Liver (tissue), 9 donors: ENCODE measurements around the gene CAPN1. TPM values are rescaled to one million over a fixed set of nuclear protein-coding genes. Genes with fewer than 3 reads are reported as not detected.
"Not testable (repeated sequence)": the region's sequence is repeated elsewhere in the genome, so short reads cannot be mapped to it uniquely, and the experiment has no call there.

ENCODE experiments used
- DNase-seq: peaks from one replicate; pipeline ENCODE4 v3.0.0-alpha.2; 2017; ENCODE audit warnings: low spot score
- H3K27ac ChIP-seq, 2 donors: one replicate each; pipeline ENCODE4 v1.7.0; 2013; ENCODE audit warnings: inconsistent platforms in 2 of 2, low read length in 2 of 2, control low read depth in 1 of 2, low read depth in 1 of 2, mild to moderate bottlenecking in 1 of 2
- H3K27me3 ChIP-seq, 4 donors: one replicate each; pipeline versions ENCODE4 v1.6.1 to v1.7.0; 2013; ENCODE audit warnings: low read length in 3 of 4, inconsistent platforms in 1 of 4, mild to moderate bottlenecking in 1 of 4, moderate library complexity in 1 of 4; ENCODE audit not compliant: control insufficient read depth in 4 of 4, insufficient read depth in 4 of 4
- H3K36me3 ChIP-seq, 4 donors: one replicate each; pipeline versions ENCODE4 v1.6.1 to v1.7.0; 2013; ENCODE audit warnings: low read length in 3 of 4, mild to moderate bottlenecking in 3 of 4, low read depth in 1 of 4, moderate library complexity in 1 of 4; ENCODE audit not compliant: control insufficient read depth in 4 of 4, insufficient read depth in 3 of 4
- H3K4me1 ChIP-seq, 4 donors: one replicate each; pipeline versions ENCODE4 v1.6.1 to v1.7.0; 2013; ENCODE audit warnings: low read length in 3 of 4, mild to moderate bottlenecking in 3 of 4, moderate library complexity in 1 of 4; ENCODE audit not compliant: control insufficient read depth in 4 of 4, insufficient read depth in 4 of 4
- H3K4me3 ChIP-seq, 3 donors: one replicate each; pipeline versions ENCODE4 v1.6.1 to v1.7.0; 2013; ENCODE audit warnings: low read length in 3 of 3, control low read depth in 1 of 3, low read depth in 1 of 3, mild to moderate bottlenecking in 1 of 3
- H3K9ac ChIP-seq, 2 donors: one replicate each; pipeline ENCODE4 v1.7.0; 2013; ENCODE audit warnings: low read length in 2 of 2, mild to moderate bottlenecking in 2 of 2, moderate library complexity in 2 of 2, control low read depth in 1 of 2, low read depth in 1 of 2
- H3K9me3 ChIP-seq, 4 donors: one replicate each; pipeline versions ENCODE4 v1.6.1 to v1.7.0; 2013; ENCODE audit warnings: low read length in 3 of 4; ENCODE audit not compliant: control insufficient read depth in 4 of 4
- ATF3 ChIP-seq: IDR thresholded peaks from 2 replicates; pipeline ENCODE4 v1.6.1; 2016; ENCODE audit warnings: antibody characterized with exemption
- CTCF ChIP-seq: fragments of 150-350 bp; IDR thresholded peaks from 2 replicates; pipeline ENCODE4 v1.5.1; 2017; ENCODE audit warnings: improper control_type of control experiment, low read depth, low read length; ENCODE audit not compliant: missing input control
- EGR1 ChIP-seq, 2 donors: IDR thresholded peaks; 2 replicates each; pipeline ENCODE4 v1.6.1; 2016 to 2018; ENCODE audit warnings: antibody characterized with exemption in 2 of 2, low read depth in 2 of 2
- FOXA1 ChIP-seq: IDR thresholded peaks from 2 replicates; pipeline ENCODE4 v1.6.1; 2016; ENCODE audit warnings: antibody characterized with exemption
- FOXA2 ChIP-seq: IDR thresholded peaks from 2 replicates; pipeline ENCODE4 v1.6.1; 2016; ENCODE audit warnings: antibody characterized with exemption
- HNF4A ChIP-seq, 2 donors: conservative IDR thresholded peaks; 2 replicates each; pipeline ENCODE4 v1.6.1; 2016; ENCODE audit warnings: antibody characterized with exemption in 2 of 2, mild to moderate bottlenecking in 2 of 2
- HNF4G ChIP-seq: IDR thresholded peaks from 2 replicates; pipeline ENCODE4 v1.6.1; 2016; ENCODE audit warnings: antibody characterized with exemption
- JUND ChIP-seq, 2 donors: IDR thresholded peaks; 2 replicates each; pipeline ENCODE4 v1.6.1; 2016; ENCODE audit warnings: antibody characterized with exemption in 2 of 2
- NR2F2 ChIP-seq: IDR thresholded peaks from 2 replicates; pipeline ENCODE4 v1.6.1; 2016; ENCODE audit warnings: antibody characterized with exemption
- RAD21 ChIP-seq, 2 donors: IDR thresholded peaks; 2 replicates each; pipeline ENCODE4 v1.6.1; 2016; ENCODE audit warnings: antibody characterized with exemption in 2 of 2, mild to moderate bottlenecking in 2 of 2
- REST ChIP-seq: IDR thresholded peaks from 2 replicates; pipeline ENCODE4 v1.6.1; 2016; ENCODE audit warnings: antibody characterized with exemption, mild to moderate bottlenecking
- RXRA ChIP-seq, 2 donors: IDR thresholded peaks; 2 replicates each; pipeline ENCODE4 v1.6.1; 2017 to 2018; ENCODE audit warnings: antibody characterized with exemption in 2 of 2, mild to moderate bottlenecking in 1 of 2
- SP1 ChIP-seq: IDR thresholded peaks from 2 replicates; pipeline ENCODE4 v1.6.1; 2018; ENCODE audit warnings: antibody characterized with exemption, mild to moderate bottlenecking
- TAF1 ChIP-seq: conservative IDR thresholded peaks from 2 replicates; pipeline ENCODE4 v1.6.1; 2016; ENCODE audit warnings: antibody characterized with exemption, mild to moderate bottlenecking
- YY1 ChIP-seq: IDR thresholded peaks from 2 replicates; pipeline ENCODE4 v1.6.1; 2016; ENCODE audit warnings: antibody characterized with exemption, mild to moderate bottlenecking
- ZBTB33 ChIP-seq: IDR thresholded peaks from 2 replicates; pipeline ENCODE4 v1.6.1; 2016; ENCODE audit warnings: antibody characterized with exemption
- WGBS: extraction: QIAGEN DNeasy Blood & Tissue Kit; methylation state at CpG from one replicate; pipeline ENCODE4 v1.1.7; 2013; 5-methylcytosine and 5-hydroxymethylcytosine counted together
- polyA plus RNA-seq, 2 donors: library from polyadenylated mRNA; stranded (reverse) in 1 of 2; unstranded in 1 of 2; fragments of 200-250 nt in 1 of 2; fragments of >200 nt in 1 of 2; fragmentation: Nextera tagmentation in 1 of 2; extraction: Ambion mirVana in 1 of 2; gene quantifications; one replicate each; pipeline versions ENCODE4 v1.2.1 to v1.2.3, GENCODE V29; 2013 to 2015
- total RNA-seq, 2 donors: library from RNA; depleted of rRNA; stranded (reverse); fragments of >200 nt; gene quantifications; one replicate each; pipeline ENCODE4 v1.2.3, GENCODE V29; 2014
- TF ChIP-seq, protein P1 (sequence below): IDR thresholded peaks from 2 replicates; pipeline ENCODE4 v1.6.1; 2016; ENCODE audit warnings: antibody characterized with exemption
- donor health status: healthy.
- donor health status: healthy.
- donor health status: healthy.
- donor health status: healthy.
- donor health status: healthy.

The CAPN1 gene
- total and polyA plus RNA-seq, 4 donors, result 39.6 to 183 (median 65.1) TPM

DNA sequence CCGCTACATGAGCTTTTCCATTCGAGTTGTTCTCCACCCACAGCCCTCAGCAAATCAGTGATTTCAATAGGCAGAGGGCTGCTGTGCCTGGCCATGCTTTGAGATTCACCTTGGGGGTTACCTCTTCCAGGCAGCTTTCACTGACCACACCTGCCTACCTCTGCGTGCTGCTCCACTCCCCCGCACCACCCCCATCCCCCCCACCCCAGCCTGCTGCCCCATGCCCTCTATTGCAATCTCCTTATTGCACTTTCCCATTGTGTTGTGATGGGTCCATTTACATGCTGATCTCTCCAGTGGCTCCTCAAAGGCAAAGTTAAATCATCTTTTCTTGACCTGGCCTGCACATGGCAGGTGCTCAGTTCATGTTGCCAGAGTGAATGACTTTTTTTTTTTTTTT lies 62.1 kb downstream of the CAPN1 start:
- Histone ChIP-seq H3K4me3 (no peak overlapping the region), H3K27me3 (no peaks in the 10 kb centered on the region), H3K27ac (no peak overlapping the region), H3K36me3 (no peaks in the 10 kb centered on the region), H3K4me1 (peaks cover 0 to 4% (median 2%) of the 10 kb centered on the region in 4 donors), H3K9ac (no peak overlapping the region), H3K9me3 (no peaks in the 10 kb centered on the region)
- no peak for DNase-seq
- WGBS, result 85% methylated on average over 4 of the region's 4 CpGs
- TF ChIP-seq, protein P1, sequence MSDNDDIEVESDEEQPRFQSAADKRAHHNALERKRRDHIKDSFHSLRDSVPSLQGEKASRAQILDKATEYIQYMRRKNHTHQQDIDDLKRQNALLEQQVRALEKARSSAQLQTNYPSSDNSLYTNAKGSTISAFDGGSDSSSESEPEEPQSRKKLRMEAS, result no peak
- no peak for TF ChIP-seq RXRA (IDR thresholded peaks at IDR 0.05)
- no peak for TF ChIP-seq ATF3
- TF ChIP-seq HNF4A (conservative IDR thresholded peaks at IDR 0.05), result no peak
- TF ChIP-seq ZBTB33, result no peak
- no peak for TF ChIP-seq RAD21 (IDR thresholded peaks at IDR 0.05)
- TF ChIP-seq JUND (IDR thresholded peaks at IDR 0.05), result no peak
- TF ChIP-seq NR2F2, result no peak
- no peak for TF ChIP-seq FOXA2

DNA sequence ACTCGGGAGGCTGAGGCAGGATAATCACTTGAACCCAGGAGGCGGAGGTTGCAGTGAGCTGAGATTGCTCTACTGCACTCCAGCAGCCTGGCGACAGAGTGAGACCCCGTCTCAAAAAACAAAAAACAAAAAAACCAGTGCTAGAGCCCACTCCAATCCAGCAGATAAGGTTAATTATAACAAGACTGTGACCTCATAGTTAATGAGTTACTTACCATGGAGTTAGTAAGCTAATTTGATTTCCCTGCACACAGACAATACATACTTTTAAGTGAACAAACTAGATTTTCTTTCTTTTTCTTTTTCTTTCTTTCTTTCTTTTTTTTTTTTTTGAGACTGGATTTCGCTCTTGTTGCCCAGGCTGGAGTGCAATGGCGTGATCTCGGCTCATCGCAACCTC lies 63.3 kb downstream of the CAPN1 start:
- H3K4me1 ChIP-seq, H3K9me3 ChIP-seq, H3K9ac ChIP-seq, H3K27me3 ChIP-seq, H3K4me3 ChIP-seq, H3K36me3 ChIP-seq, H3K27ac ChIP-seq, DNase-seq: not testable (repeated sequence)
- WGBS, result 91% methylated on average over 8 of the region's 8 CpGs

DNA sequence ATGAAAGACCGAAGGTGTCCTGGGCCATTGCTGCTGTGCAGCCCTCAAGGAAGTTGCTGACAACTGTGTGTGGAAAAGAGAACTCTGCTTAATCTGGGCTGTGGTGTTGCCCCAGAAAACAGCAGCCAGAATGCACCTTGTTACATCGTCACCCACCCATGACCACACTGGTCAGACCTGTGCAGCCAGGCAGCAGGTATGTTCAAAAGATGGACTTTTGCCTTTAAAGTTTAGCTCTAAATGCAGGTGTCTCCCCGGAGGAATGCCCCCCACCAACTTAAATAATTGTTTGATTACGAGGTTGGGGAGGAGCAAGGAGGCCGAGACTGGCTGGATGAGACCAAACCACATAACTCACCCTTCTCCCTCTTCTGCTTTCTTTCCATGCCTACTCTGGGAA lies 64.8 kb downstream of the CAPN1 start:
- Histone ChIP-seq H3K27ac (no peak overlapping the region), H3K4me3 (no peak overlapping the region), H3K36me3 (no peaks in the 10 kb centered on the region), H3K9me3 (no peaks in the 10 kb centered on the region), H3K9ac (no peak overlapping the region), H3K4me1 (peaks cover 0 to 11% (median 2%) of the 10 kb centered on the region in 4 donors), H3K27me3 (no peaks in the 10 kb centered on the region)
- DNase-seq, result no peak
- whole genome bisulfite sequencing, result 84% methylated on average over 5 of the region's 5 CpGs
- no peak for TF ChIP-seq CTCF
- no peak for TF ChIP-seq TAF1
- TF ChIP-seq RXRA (IDR thresholded peaks at IDR 0.05), result no peak
- no peak for TF ChIP-seq RAD21 (IDR thresholded peaks at IDR 0.05)
- TF ChIP-seq NR2F2, result no peak
- TF ChIP-seq FOXA1, result no peak
- TF ChIP-seq, protein P1, result no peak
- TF ChIP-seq YY1, result no peak
- TF ChIP-seq SP1, result no peak
- TF ChIP-seq HNF4A (conservative IDR thresholded peaks at IDR 0.05), result no peak
- no peak for TF ChIP-seq REST
- TF ChIP-seq ZBTB33, result no peak
- TF ChIP-seq JUND (IDR thresholded peaks at IDR 0.05), result no peak
- no peak for TF ChIP-seq ATF3
- no peak for TF ChIP-seq EGR1 (IDR thresholded peaks at IDR 0.05; ENCODE audit: low read depth in 2 of 2)
- no peak for TF ChIP-seq HNF4G
- TF ChIP-seq FOXA2, result no peak
